Neutrophil (primary cell): Measurements from ENCODE around the gene C11orf24.

Experiments used
- H3K27ac ChIP-seq: fragments of 200-600 bp; sonication (generic); 2 replicates; pipeline ENCODE4 v1.5.1; 2016; ENCODE audit warnings: mild to moderate bottlenecking, moderate library complexity
- H3K27me3 ChIP-seq: fragments of 200-600 bp; sonication (generic); 2 replicates; pipeline ENCODE4 v1.6.0; 2016; ENCODE audit warnings: mild to moderate bottlenecking
- H3K36me3 ChIP-seq: fragments of 200-600 bp; sonication (generic); 2 replicates; pipeline ENCODE4 v1.5.1; 2017
- H3K4me1 ChIP-seq, 2 experiments: fragments of 200-600 bp in 1 of 2; sonication (generic) in 1 of 2; 1 replicate in 1 of 2; 2 replicates in 1 of 2; pipeline versions ENCODE4 v1.5.1 to v1.6.1; 2013 to 2016; ENCODE audit warnings: low read depth in 1 of 2, low read length in 1 of 2, mild to moderate bottlenecking in 1 of 2, moderate library complexity in 1 of 2; ENCODE audit not compliant: control insufficient read depth in 1 of 2, insufficient read depth in 1 of 2
- H3K4me3 ChIP-seq, 2 experiments: fragments of 200-600 bp in 1 of 2; sonication (generic) in 1 of 2; 1 replicate in 1 of 2; 2 replicates in 1 of 2; pipeline ENCODE4 v1.5.1; 2013 to 2016; ENCODE audit warnings: low read depth in 1 of 2, low read length in 1 of 2, mild to moderate bottlenecking in 1 of 2, moderate library complexity in 1 of 2
- H3K9me3 ChIP-seq: fragments of 200-600 bp; sonication (generic); 2 replicates; pipeline ENCODE4 v1.5.1; 2016
- TF ChIP-seq, protein P1 (sequence below): fragments of 200-600 bp; sonication (generic); IDR thresholded peaks from 2 replicates; pipeline ENCODE4 v1.5.1; 2016; ENCODE audit warnings: antibody characterized with exemption

The C11orf24 gene

DNA sequence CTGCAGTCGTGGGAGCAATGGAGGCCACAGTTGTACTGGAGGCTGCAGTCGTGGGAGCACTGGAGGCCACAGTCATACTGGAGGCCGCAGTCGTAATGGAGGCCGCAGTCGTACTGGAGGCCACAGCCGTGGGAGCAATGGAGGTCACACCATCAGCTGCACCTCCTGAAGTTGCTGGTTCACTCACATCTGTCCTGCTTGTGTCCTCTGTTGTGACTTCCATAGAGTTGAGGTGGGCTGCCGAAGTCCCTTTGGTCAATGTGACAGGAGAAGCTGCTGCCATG lies 9.3 kb downstream of the C11orf24 start:
- TF ChIP-seq, protein P1, sequence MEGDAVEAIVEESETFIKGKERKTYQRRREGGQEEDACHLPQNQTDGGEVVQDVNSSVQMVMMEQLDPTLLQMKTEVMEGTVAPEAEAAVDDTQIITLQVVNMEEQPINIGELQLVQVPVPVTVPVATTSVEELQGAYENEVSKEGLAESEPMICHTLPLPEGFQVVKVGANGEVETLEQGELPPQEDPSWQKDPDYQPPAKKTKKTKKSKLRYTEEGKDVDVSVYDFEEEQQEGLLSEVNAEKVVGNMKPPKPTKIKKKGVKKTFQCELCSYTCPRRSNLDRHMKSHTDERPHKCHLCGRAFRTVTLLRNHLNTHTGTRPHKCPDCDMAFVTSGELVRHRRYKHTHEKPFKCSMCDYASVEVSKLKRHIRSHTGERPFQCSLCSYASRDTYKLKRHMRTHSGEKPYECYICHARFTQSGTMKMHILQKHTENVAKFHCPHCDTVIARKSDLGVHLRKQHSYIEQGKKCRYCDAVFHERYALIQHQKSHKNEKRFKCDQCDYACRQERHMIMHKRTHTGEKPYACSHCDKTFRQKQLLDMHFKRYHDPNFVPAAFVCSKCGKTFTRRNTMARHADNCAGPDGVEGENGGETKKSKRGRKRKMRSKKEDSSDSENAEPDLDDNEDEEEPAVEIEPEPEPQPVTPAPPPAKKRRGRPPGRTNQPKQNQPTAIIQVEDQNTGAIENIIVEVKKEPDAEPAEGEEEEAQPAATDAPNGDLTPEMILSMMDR: no peak
- H3K36me3 ChIP-seq: peaks cover 35% of the 10 kb centered on the region

GRCh38 chr11:68261749-68262543 lies 9.8 kb downstream of the C11orf24 start:
- no peak overlapping the region for H3K27ac ChIP-seq
- H3K4me3 ChIP-seq: no peak overlapping the region
- H3K27me3 ChIP-seq: no peaks in the 10 kb centered on the region
- H3K4me1 ChIP-seq: peaks cover 3 to 4% of the 10 kb centered on the region in 2 experiments
- no peaks in the 10 kb centered on the region for H3K9me3 ChIP-seq
- H3K36me3 ChIP-seq: peaks cover 29% of the 10 kb centered on the region
- TF ChIP-seq, protein P1: no peak

More for the DNA sequence above, 9.3 kb downstream of the C11orf24 start:
- no peak overlapping the region for H3K4me3 ChIP-seq
- no peaks in the 10 kb centered on the region for H3K27me3 ChIP-seq
- no peaks in the 10 kb centered on the region for H3K9me3 ChIP-seq
- no peak overlapping the region for H3K27ac ChIP-seq
- peaks cover 2 to 3% of the 10 kb centered on the region in 2 experiments for H3K4me1 ChIP-seq

DNA sequence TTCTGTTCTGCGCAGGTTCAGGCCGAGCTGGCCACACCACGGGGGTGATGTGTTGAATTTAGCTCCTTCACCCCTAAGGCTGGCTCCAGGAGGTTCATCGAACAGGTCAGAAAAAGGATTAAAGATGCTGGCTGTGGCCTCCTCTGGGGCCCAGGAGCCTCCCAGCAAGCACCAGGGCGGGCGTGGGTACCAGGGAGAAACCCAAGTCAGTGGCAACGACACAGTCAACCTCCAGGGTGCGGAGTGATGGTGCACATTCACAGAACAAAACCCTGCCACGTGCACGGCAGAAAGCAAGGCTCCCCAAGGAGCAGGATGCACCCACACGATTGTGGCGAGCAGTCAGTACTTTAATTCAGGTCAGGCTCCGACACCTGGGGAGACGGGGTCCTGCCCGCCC lies 10.8 kb downstream of the C11orf24 start:
- TF ChIP-seq, protein P1: no peak
- Histone ChIP-seq H3K4me1 (peaks cover 3 to 4% of the 10 kb centered on the region in 2 experiments), H3K4me3 (no peak overlapping the region), H3K27ac (no peak overlapping the region), H3K9me3 (no peaks in the 10 kb centered on the region), H3K36me3 (peaks cover 27% of the 10 kb centered on the region), H3K27me3 (no peaks in the 10 kb centered on the region)

DNA sequence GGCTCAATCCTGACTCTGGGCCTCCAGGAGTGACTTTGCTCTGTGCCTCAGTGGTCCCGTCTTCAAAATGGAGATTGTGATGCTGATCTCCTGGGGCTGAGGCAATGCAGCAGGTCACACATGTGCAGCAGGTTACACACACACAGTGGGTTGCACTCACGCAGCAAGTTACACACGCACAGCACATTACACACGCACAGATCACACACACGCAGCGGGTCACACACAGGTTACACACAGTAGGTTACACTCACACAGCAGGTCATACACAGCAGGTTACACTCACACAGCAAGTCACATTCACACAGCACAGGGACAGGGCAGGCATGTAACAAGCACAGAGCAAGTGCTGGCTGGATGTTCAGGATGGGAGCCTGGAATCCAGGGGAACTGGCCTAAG lies 11.3 kb downstream of the C11orf24 start:
- peaks cover 3 to 4% of the 10 kb centered on the region in 2 experiments for H3K4me1 ChIP-seq
- TF ChIP-seq, protein P1: no peak
- H3K36me3 ChIP-seq: peaks cover 27% of the 10 kb centered on the region
- H3K27me3 ChIP-seq: no peaks in the 10 kb centered on the region
- H3K27ac ChIP-seq: no peak overlapping the region
- H3K9me3 ChIP-seq: no peaks in the 10 kb centered on the region
- H3K4me3 ChIP-seq: no peak overlapping the region

- TF ChIP-seq, protein P1: no peak
- no peaks in the 10 kb centered on the region for H3K9me3 ChIP-seq
- peaks cover 3 to 4% of the 10 kb centered on the region in 2 experiments for H3K4me1 ChIP-seq
- no peaks in the 10 kb centered on the region for H3K27me3 ChIP-seq
- peaks cover 23% of the 10 kb centered on the region for H3K36me3 ChIP-seq
- H3K27ac ChIP-seq: no peak overlapping the region
- H3K4me3 ChIP-seq: no peak overlapping the region
Observed at GRCh38 chr11:68259122-68259959, 12.4 kb downstream of the C11orf24 start.
